A549 (cell line): Measurements from ENCODE around the gene PTPRJ.

Experiments used
- CTCF ChIP-seq: fragments of >200 bp; sonication (Bioruptor Twin); formaldehyde crosslinking; IDR thresholded peaks from 3 replicates; pipeline ENCODE4 v1.5.1; 2016
- EP300 ChIP-seq, 2 experiments: fragments of >200 bp; sonication (Bioruptor Twin); formaldehyde crosslinking; IDR thresholded peaks; 2 replicates in 1 of 2; 3 replicates in 1 of 2; pipeline ENCODE4 v1.6.1; 2016 to 2017
- ESRRA ChIP-seq: fragments of 150-350 bp; IDR thresholded peaks from 2 replicates; pipeline ENCODE4 v1.6.1; 2014; ENCODE audit warnings: mild to moderate bottlenecking, low read length, borderline replicate concordance
- NPAS2 ChIP-seq: fragments of 250-450 bp; sonication (Bioruptor Pico); IDR thresholded peaks from 2 replicates; pipeline ENCODE4 v1.8.0; 2022; ENCODE audit warnings: mild to moderate bottlenecking, moderate library complexity, borderline replicate concordance
- POLR2A ChIP-seq: IDR thresholded peaks from 2 replicates; pipeline ENCODE4 v1.6.1; 2012; ENCODE audit warnings: mild to moderate bottlenecking, low read length
- RAD21 ChIP-seq, 2 experiments: fragments of >200 bp in 1 of 2; sonication (Bioruptor Twin) in 1 of 2; formaldehyde crosslinking in 1 of 2; IDR thresholded peaks in 1 of 2; conservative IDR thresholded peaks in 1 of 2; 2 replicates in 1 of 2; 3 replicates in 1 of 2; pipeline ENCODE4 v1.6.1; 2012 to 2018; ENCODE audit warnings: inconsistent platforms in 1 of 2
- REST ChIP-seq: fragments of 200-600 bp; sonication (generic); IDR thresholded peaks from 2 replicates; pipeline ENCODE4 v1.6.1; 2016; ENCODE audit warnings: antibody characterized with exemption, mild to moderate bottlenecking, moderate library complexity
- SMC3 ChIP-seq: fragments of >200 bp; sonication (Bioruptor Twin); formaldehyde crosslinking; IDR thresholded peaks from 3 replicates; pipeline ENCODE4 v1.6.1; 2018; ENCODE audit warnings: inconsistent platforms

GRCh38 chr11:47950396-47950795, 30.0 kb upstream of the PTPRJ start:
- TF ChIP-seq POLR2A (no peak), RAD21 (conservative IDR thresholded peaks at IDR 0.05 in 1 of 2, IDR thresholded peaks at IDR 0.05 in 1 of 2) (no peak), SMC3 (no peak), CTCF (no peak), REST (no peak), NPAS2 (no peak), EP300 (IDR thresholded peaks at IDR 0.05) (no peak), ESRRA (no peak)
